HK-2 (cell line): ENCODE results near the gene DLG2.
A peak's percentile ranks its signal among the peaks of the same experiment; 100 is the strongest.

Experiments used
- DNase-seq: peaks from one replicate; pipeline ENCODE4 v3.0.0-alpha.2; 2018; ENCODE audit not compliant: unreplicated experiment

The DLG2 gene

DNA sequence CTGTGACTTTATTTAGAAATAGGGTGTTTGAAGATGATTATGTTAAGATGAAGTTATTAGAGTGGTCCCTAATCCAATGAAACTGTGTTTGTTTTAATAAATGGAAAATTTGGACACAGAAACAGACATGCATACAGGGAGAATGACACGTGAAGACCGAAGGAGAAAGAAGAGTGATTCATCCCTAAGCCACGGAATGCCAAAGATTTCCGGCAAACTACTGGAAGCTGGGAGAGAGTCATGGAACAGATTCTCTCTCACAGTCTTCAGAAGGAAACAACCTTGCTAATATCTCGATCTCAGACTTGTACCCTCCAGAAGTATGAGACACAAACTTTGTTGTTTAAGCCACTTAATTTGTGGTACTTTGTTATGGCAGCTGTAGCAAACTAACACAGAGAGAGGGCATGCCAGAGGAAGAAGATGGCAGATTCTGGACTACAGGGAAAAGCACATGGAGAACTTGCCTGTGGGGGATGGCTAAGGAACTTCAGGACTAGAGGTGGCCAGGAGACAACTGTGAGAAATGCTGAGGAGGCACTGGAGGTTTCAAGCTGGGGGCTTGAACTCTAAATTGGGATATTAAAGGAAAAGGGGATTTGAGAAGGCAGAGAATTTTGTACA lies 1607.5 kb downstream of the DLG2 start:
- DNase-seq, result peak; percentile 1

DNA sequence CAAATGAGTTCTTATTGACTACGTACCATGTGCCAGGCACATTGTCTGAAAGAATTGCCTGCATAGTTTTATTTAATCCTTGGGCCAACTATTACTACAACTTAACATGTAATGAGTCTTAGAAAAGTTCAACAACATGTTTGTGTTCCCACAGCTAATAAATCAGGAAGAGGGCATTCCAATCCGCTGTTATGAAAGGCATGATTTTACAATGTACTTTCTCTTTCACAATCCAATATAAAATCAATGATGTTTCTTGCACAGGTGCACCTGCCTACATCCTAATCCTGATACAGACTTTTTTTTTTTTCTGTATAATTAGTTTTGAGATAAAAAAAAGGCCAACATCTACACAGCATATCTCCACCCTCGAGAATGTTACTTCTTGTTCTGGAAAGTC lies 1612.6 kb downstream of the DLG2 start:
- DNase-seq, result no peak

DNA sequence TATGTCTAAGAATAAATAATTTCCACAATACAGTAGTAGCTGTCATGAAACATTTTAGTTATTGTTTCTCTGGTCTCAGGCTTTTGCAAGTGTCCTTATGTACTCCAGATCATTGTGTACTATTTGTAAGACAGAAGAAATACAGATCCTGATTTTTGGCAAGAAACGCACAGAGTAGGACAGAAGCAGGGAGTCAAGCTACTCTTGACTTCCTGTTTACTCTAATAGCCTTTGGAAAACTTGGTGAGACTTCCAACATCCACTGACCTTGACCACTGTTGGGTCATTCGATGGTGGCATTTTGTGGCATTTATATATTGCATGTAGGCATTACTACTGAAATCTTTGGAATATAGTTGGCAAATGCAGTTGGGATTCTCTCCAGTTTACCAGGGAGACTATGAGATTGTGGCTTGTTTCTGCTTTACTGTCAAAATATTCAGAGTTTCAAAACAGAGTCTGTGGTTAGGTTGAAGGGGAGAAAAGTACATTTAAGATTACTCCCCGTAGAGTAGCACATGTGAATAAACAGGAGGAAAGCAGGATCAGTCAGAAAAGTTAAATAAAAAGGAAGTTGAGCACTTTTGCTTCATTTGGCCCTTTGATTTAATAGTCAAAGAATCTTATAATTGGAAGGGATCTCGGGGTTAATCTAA lies 1614.8 kb downstream of the DLG2 start:
- DNase-seq, result no peak

DNA sequence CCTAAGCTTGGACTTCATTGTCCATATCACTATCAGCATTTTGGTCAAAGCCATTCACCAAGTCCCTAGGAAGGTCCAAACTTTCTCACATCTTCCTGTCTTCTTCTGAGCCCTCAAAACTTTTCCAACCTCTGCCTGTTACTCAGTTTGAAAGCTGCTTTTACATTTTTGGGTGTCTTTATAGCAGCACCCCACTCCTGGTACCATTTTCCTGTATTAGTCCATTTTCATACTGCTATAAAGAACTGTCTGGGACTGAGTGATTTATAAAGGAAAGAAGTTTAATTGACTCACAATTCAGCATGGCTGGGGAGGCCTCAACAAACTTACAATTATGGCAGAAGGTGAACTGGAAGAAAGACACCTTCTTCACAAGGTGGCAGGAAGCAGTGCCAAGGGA lies 1624.0 kb downstream of the DLG2 start:
- no peak for DNase-seq

DNA sequence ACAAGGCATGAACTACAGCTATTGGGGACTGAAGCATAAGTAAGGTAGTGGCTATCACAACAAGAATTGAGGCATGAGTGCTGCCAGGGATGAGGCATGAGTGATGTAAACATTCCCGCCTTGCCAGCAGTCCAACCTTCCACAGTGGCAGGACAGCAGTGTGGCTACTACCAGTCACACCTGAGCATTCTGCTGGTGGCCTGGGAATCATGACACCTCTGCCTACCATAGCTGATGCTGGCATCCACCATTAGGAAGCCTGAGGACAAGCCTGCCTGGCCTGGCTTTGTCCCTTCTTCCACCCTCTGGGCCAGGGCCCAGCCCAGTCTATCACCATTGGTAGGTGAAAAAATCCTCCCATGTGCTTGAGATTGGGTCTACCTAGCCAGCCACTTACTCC lies 1628.2 kb downstream of the DLG2 start:
- no peak for DNase-seq

DNA sequence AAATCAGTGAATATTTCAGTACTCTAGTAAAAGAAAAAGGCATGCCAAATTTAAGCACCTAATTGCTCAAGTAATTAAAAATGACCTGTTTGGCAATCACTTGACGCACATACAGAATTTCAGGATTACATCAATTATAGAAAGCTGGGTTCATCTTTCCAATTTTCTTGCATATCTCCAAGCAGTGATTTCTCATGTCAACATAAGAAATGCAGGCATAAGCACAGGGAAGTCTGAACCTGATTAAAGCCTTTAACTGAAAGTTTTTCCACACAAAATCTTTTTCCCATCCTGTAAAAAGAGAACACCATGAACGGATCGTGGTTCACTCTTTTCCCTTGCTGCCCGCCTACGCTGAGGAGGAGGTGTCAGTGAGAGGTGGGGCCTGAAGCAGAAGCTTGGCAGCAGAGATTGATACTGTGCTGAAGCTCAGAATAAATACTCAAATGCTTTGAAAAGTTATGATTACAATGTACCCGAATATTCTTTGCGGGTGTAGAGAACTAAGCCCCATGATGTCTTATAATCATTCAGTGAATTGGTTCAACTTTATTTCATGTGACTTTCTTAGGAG lies 1636.9 kb downstream of the DLG2 start:
- no peak for DNase-seq

DNA sequence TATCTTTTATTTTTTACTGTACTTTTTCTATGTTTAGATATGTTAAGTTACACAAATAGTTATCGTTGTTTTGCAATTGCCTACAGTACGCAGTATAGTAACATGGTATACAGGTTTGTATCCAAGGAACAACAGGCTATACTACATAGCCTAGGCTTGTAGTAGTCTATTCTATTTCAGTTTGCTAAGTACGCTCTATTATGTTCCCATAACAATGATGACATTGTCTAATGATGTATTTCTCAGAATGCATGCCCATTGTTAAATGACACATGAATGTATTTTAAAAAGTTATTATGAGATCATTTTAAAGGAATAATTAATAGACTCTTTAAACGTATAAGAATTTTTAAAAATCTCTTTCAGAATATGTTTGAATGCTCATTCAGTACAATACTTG lies 1644.3 kb downstream of the DLG2 start:
- DNase-seq, result no peak

DNA sequence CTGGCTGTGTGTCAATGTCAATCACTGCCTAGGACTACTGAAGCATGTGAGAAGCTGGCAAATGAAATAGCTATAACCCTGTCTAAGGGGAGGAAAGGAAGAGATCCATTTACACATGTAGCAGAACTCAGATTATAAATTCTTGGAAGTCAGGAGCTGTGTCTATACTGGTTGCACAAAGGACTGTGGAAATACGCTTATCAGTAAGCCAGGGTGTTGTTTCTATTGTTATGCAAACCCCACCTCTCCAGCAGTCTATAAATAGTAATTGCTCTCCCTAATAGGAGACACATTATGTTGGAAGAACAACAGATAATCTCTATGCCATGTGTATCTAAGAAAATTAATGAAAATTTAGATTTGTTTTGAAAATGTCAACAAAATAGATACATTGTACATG lies 1647.6 kb downstream of the DLG2 start:
- no peak for DNase-seq

DNA sequence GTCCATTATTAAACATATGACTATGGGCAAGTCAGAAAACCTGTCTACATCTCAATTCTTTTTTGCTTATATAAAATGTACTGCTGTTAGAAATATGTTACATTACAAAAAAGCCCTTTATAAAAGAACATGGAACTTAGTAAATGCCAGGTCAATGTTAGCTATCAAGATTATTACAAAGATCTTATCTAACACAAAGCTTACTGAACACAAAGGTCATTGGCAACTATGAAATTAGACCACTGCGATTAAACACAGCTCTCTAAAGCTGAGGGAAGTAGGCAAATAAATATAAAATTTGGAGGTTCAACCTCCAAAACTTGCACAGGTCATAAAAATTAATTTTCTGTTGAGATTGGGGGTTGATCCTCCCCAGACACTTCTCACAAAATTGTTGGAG lies 1648.2 kb downstream of the DLG2 start:
- no peak for DNase-seq

DNA sequence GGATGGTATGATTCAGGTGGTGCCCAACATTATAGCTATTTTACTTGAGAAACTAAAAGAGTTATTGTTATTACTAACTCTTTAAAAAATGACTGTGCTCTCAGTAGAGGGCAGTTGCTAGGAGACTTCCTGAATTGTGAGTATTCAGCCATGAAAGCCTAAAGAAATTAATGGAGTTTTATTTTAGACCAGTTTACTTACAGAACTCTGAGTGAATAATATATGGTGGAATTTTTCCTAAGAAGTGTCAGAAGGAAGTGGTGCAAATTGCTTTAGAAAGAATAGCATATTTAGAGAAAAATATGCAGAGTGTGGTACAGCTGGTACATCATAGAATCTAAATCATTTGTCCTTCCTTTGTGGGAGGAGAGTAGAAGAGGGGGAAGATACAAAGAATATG lies 1651.1 kb downstream of the DLG2 start:
- no peak for DNase-seq

DNA sequence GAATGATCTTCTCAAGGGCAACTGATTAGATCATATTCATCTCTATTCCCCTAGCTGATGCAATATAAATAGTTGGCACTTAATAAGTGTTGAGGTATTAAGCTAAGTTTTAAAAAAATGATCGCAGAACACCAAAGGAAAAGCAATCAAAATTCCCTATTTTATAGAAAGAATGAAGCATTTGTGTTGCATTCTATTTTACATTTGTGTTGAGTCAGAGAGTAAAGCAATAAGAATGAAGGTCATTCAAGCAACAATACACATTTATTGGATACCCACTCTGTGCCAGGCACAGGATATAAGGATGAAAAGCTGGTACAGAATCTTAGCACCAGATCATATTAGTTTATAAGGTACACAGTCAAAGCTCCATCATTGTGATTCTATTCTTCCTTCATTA lies 1654.6 kb downstream of the DLG2 start:
- DNase-seq, result no peak

DNA sequence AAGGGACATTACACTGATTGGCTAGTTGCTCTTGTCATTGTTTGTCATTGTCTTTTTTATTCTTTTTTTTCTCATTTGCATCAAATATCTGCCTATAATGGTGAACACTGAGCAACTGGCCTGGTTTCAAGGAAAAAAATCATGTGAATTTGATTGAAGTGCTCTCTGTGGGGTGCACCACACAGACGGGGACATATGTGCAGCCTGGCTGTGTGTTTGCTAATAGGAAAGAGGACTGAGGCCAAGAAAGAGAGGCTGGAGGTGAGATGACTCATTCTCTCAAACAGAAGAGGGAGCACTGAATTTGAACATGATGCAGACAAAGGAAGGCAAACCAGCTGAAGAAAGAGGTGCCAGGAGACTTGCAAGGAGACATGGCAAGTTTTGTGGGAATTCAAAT lies 1656.1 kb downstream of the DLG2 start:
- DNase-seq, result no peak

DNA sequence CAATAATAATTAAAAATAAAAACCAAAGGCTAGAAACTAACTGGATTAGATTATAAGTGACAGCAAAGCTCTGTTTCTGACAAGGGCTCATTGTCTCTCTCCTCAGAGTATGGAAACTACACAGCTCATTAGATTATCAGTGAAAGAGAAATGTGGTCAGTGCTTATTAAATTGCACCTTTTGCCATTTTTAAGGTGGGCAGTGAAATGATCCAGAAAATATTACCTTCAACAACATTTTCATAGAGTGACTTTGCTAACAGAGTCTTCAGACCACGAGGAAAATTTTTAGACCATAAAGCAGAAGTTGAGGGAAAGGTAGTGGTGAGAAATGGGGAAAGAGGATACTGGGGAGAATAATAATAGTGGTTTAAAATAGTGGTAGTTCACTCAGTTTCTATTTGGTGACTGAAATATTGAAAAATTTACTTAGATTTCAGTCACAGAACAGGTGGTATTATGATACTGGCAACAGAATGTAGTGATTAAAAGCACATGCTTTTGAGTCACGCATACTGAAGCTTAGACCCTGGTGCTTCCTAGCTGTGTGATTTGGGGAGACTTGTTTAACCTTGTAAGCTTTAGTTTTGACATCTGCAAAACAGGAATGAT lies 1657.0 kb downstream of the DLG2 start:
- no peak for DNase-seq

DNA sequence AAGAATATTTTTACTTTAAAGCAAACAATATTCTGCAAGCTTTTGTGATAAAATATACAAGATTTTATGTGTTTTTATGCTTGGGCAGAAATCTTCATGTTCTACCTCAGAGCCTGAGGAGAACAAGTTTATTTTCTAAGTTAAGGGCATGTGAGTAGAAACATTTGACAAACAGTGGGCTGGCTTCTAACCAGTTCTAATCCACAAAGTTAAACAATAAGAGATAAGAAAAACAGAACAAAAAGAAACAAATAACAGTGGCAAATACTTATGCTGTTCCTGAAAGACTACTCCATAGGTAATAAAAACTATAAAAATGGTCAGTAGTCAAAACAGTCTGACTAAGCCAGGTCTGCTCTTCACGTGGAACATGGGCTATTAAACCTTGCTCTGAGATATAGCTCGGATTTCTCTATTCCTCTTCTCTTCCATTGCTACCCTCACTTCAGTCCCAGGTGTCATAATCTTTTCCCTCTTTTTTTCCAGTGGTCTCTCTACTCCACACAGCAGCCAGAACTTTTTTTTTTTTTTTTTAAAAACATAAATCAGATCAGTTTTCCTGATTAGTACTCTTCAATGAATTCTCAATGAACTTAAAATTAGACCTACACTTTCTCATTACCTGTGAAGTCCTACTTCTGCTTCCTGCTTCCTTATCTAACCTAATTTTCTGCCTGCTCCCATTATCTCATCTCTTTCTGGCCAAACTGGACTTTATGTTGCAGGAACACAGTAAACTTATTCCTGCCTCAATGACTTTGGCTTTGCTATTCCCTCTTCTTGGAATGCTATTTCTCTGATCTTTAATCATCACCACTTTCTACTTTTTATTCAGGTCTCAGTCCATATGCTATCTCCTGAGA lies 1669.9 kb downstream of the DLG2 start:
- no peak for DNase-seq

DNA sequence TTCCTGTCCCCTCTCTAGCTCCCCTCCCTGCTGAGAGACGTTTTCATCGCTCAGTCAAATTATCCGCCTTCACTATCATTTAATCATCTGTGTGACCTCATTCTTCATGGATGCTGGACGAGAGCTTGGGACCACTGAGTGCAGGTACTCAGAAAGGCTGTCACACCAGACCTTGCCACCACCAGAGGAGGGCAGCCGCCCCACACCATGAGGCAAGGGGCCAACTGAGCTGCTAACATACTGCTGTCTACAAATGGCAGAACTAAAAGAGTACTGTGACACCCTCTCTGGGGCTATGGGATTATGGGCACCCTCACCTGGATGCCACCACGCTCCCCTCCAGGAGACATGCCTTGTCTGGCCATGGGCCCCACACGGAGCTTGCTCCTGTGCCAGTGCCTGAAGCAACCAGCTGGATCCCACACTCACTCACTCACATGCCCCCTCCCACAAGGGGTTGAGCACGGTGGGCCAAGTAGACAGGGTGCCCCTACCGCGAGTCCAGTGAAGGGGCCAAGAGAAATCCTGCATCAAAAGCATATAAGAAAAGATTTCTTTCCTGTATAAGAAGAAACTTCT lies 1670.9 kb downstream of the DLG2 start:
- no peak for DNase-seq

DNA sequence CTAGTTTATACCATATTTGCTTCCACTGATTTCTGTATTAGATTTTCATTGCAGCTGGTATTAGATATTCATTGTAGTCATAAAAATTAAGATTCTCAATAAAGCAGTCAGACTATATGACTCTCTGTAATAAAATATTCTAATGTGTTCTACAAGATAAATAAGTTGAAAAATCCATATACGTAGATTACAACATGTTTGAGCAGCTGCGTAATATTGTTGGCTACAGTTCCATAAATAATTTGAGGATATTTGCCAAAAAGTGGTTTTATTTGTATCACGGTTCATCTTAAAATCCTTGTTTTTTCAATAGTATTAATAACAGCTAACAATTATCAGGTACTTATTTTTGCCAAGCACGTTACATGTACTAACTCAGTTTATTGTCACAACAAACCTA lies 1672.4 kb downstream of the DLG2 start:
- DNase-seq, result no peak

DNA sequence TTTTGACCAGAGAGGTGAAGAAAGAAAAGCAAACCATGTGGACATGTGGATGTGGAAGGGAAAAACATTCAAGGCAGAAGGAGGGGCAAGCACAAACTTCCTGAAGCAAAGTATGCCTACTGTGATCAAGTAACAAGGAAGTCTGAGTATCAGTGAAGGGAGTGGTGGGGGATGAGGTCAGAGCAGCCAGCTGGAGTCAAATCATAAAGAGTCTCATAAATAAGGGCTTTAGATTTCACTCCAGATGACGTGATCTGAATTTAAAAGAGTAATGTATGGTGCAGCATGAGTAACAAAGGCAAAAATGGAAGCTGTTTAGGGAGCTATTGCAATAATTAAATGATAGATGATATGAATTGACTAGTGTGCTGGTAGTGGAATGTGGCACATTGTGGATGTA lies 1675.6 kb downstream of the DLG2 start:
- no peak for DNase-seq

DNA sequence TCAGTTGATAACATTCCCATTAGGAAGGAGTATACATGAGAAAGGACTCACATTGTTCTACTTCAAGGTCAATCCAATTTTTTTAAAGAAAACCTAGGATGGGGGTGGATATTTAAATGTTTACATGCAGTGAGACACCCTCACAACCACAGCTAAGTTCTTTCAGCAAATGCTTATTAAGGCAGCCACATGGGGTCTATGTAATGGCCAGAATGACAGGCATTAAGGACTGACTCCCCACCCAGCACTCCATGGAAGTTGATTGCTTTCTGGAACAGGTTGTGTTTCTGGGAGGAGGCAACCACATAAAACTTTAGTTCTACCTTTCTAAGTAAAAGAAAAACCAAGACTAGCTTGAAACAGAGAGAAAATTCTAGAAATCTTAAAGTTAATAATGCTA lies 1678.9 kb downstream of the DLG2 start:
- DNase-seq, result no peak

DNA sequence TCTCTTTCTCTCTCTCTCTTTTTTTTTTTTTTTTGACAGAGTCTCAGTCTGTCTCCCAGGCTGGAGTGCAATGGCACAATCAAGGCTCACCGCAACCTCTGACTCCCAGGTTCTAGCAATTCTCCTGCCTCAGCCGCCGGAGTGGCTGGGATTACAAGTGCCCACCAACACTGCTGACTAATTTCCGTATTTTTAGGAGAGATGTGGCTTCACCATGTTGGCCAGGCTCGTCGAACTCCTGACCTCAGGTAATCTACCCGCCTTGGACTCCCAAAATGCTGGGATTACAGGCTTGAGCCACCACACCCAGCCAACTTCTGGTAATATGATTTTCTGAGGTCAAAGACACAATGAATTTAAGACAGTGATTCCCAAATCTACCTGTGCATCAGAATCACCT lies 1681.2 kb downstream of the DLG2 start:
- DNase-seq, result no peak

DNA sequence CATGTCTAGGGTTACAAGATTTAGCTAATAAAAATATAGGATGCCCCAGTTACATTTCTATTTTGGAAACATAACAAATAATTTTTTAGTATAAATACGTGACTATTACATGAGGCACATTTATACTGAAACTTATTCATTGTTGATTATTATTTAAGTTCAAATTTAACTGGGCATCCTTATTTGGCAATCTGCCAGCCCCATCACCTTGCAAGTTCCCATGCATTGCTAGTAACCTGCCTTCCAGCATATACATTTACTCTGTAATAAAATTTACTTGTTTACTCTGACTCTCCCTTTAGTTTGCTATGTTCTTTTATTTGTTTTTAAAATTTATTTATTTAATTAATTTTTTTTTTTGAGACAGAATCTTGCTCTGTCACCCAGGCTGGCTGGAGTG lies 1686.1 kb downstream of the DLG2 start:
- DNase-seq, result no peak

DNA sequence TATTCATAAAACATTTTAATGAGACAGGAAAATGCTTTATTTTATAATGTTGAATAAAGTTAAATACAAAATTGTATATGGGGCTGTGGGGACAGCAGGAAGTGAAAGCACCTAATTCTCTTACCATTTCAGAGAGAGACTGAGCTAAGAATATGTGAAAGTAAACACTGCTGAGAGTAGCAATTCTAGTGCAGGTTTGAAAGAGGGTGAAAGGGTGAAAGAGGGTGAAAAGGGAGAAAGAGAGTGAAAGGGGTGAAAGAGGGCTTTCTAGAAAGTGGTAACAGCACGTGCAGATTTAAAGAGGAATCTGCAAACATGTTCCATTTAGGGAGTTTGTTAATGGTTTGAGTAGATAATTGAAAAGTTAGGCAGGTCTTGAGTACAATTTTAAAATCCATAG lies 1689.0 kb downstream of the DLG2 start:
- no peak for DNase-seq

DNA sequence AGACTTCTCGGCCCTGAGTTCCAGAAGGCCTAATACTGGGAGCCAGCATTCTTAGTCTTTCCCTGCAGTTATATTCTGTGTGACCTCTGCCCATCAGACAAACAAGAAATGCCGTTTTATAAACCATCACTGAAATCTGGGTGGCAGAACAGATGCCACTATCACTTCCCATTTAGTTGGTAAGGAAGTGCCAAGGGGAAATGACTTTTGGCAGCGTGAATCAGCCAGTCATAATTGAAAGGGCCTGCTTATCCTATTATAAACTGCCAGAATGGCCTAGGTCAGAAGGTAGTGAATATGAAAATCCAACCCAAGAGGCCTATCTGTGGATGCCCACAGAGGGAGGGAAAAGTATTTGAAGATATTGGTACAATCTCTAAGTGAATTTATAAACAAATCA lies 1694.1 kb downstream of the DLG2 start:
- no peak for DNase-seq
